Fibroblast of mammary gland (primary cell): ENCODE results near the gene ITPKB.
A peak's percentile ranks its signal among the peaks of the same experiment; 100 is the strongest.

Experiments
- DNase-seq: peaks from one replicate; pipeline ENCODE4 v3.0.0-alpha.2; 2010; ENCODE audit warnings: low read depth
- H3K4me3 ChIP-seq: 2 replicates; pipeline ENCODE4 v1.5.1; 2011; ENCODE audit warnings: low read depth, mild to moderate bottlenecking, low read length, moderate library complexity; ENCODE audit not compliant: control insufficient read depth
- TF ChIP-seq, protein P1 (sequence below): conservative IDR thresholded peaks from 2 replicates; pipeline ENCODE4 v1.5.1; 2011; ENCODE audit warnings: low read depth, low read length, inconsistent platforms; ENCODE audit not compliant: control insufficient read depth, insufficient read depth

Gene ITPKB

GRCh38 chr1:226629210-226629895 lies 109.7 kb downstream of the ITPKB start:
- no peak overlapping the region for H3K4me3 ChIP-seq
- DNase-seq: no peak
- TF ChIP-seq, protein P1, sequence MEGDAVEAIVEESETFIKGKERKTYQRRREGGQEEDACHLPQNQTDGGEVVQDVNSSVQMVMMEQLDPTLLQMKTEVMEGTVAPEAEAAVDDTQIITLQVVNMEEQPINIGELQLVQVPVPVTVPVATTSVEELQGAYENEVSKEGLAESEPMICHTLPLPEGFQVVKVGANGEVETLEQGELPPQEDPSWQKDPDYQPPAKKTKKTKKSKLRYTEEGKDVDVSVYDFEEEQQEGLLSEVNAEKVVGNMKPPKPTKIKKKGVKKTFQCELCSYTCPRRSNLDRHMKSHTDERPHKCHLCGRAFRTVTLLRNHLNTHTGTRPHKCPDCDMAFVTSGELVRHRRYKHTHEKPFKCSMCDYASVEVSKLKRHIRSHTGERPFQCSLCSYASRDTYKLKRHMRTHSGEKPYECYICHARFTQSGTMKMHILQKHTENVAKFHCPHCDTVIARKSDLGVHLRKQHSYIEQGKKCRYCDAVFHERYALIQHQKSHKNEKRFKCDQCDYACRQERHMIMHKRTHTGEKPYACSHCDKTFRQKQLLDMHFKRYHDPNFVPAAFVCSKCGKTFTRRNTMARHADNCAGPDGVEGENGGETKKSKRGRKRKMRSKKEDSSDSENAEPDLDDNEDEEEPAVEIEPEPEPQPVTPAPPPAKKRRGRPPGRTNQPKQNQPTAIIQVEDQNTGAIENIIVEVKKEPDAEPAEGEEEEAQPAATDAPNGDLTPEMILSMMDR: no peak

GRCh38 chr1:226628612-226629155 lies 110.4 kb downstream of the ITPKB start:
- TF ChIP-seq, protein P1: no peak
- no peak overlapping the region for H3K4me3 ChIP-seq
- DNase-seq: no peak

- DNase-seq: no peak
- TF ChIP-seq, protein P1: no peak
- H3K4me3 ChIP-seq: no peak overlapping the region
These were observed 111.0 kb downstream of the ITPKB start for GRCh38 chr1:226627924-226628611.

- DNase-seq: no peak
- H3K4me3 ChIP-seq: no peak overlapping the region
- TF ChIP-seq, protein P1: no peak
These were observed 111.9 kb downstream of the ITPKB start for GRCh38 chr1:226627050-226627755.

DNA sequence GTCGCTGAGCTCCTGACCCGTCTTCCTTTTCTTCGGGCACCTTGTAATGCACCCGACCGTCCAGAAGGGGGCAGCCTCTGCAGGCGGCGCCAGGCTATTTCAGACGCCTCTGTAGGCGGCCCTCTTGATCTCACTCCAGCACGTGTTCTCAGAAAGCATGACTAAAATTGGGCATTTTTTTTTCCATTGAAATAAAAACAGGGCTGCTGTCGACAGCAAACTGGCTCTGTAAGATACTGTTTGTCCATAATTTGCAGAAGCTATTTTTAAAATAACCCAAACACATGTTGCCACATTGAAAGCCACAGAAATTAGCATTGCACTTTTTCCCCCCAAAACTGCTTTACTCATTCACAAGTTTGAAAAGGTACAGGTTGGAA lies 112.5 kb downstream of the ITPKB start:
- TF ChIP-seq, protein P1: peak; percentile 91
- peak; percentile 76 for DNase-seq
- H3K4me3 ChIP-seq: no peak overlapping the region

GRCh38 chr1:226625832-226626576 lies 113.1 kb downstream of the ITPKB start:
- no peak for DNase-seq
- TF ChIP-seq, protein P1: no peak
- H3K4me3 ChIP-seq: no peak overlapping the region
